NCI-H146 treated with DMSO at 0.1 percent for 48 hours (cell line): ENCODE data around the gene UGT1A4.
"Not testable (repeated sequence)": the region's sequence is repeated elsewhere in the genome, so short reads cannot be mapped to it uniquely, and the experiment has no call there.

Source experiments
- DNase-seq: peaks from one replicate; lab custom pipeline; 2025; ENCODE audit not compliant: unreplicated experiment; lab: John Stamatoyannopoulos, UW

UGT1A4 gene

DNA sequence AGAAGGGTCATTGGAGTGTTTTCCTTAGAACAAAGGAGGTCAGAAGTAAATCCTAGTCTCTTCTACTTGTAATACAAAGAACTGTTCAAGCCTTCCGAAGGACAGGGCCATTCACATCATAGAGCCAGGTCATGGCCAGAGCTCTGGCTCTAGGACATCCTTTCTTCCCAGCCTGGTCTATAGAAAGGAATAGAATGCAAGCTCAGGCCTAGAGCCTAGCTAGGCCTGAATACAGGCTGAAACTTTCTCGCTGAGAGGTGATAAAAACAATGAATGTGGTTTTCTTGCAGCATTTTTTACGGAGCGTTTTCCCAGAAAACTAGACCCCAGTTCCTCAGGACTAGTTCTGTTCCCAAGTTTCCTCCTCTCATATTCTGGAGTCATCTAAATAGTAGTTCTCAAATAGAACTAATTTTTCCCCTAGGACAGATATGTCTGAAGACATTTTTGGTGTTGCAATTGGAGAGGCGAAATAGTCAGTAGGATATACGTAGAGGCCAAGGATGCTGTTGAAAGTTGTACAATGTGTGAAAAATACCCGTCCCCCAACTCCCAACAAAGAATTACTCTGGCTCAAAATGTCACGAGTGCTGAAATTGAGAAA, 19.0 kb upstream of the UGT1A4 start:
- no peak for DNase-seq

DNA sequence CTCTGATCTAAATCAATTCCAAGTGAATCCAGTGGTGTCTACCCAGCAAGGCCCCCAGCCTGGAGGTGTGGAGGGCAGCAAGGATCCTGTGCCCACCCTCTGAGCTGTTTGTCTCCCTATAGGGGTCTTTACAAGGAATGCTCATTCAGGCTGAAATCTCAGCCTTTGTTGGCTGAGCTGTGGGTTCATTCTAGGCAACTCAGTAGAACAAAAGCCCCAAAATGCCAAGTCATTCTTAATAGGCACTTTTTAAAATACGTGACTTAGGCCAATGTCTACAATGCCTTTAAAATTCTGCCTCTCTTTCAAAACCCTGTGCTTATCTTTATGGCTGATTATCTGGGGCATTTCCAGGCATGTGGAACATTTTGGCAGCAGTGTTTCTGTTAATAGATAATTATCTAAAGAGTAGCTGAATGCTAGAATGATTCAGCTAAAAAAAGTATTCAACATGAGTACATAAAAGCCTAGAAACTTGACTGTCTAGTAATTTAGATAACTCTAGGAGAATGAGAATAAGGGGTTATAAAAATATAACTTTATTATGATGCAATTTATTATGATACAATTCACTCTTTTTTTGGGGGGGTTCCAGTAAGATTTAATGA, 18.4 kb upstream of the UGT1A4 start:
- no peak for DNase-seq

DNA sequence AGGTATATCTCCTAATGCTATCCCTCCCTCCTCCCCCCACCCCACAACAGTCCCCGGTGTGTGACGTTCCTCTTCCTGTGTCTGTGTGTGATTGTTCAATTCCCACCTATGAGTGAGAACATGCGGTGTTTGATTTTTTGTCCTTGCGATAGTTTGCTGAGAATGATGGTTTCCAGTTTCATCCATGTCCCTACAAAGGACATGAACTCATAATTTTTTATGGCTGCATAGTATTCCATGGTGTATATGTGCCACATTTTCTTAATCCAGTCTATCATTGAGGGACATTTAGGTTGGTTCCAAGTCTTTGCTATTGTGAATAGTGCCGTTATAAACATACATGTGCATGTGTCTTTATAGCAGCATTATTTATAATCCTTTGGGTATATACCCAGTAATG, 17.7 kb upstream of the UGT1A4 start:
- DNase-seq: not testable (repeated sequence)

- DNase-seq: no peak
These were observed 16.3 kb upstream of the UGT1A4 start for GRCh38 chr2:233702238-233702637.

DNA sequence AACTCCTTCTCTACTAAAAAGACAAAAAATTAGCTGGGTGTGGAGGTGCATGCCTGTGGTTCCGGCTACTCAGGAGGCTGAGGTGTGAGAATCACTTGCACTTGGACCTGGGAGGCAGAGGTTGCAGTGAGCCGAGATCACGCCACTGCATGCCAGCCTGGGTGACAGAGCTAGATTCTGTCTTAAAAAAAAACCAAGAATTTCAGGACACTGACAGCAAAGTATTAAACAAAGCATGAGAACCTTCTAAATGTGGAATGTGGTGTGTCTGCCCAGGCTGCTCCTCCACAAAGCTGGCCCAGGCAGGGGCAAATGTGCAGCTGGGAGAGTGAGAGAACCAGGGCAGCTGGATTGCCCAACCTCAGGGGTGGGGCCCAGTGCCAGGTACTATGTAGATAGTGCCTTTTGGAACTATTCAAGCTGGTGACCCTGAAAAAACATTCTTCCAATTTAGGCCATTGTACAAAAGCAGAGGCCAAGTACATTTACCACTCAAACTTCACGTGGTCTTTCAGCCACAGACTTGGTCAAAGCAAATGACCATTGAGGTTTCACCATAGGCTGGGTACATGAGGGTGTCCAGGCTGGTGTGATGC, 12.5 kb upstream of the UGT1A4 start:
- DNase-seq: no peak

DNA sequence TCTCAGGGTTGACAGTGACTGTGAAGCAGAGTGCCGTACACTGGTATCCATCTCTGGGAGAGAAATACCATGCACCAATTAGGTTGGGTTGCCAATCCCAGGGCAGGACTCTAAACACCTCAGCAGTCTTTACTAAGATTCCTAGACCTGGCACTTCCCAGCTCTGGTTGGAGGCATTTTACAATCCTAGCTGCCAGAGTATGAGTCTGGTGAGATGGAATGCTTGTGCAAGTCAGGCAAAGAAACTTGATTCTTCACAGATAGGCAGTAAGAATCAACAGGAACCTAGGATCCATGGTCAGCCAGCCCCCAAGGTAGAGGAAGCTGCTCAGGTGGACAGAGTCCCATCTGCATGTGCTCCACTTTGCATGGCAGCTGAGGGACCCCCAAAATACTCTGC, 11.8 kb upstream of the UGT1A4 start:
- no peak for DNase-seq

DNA sequence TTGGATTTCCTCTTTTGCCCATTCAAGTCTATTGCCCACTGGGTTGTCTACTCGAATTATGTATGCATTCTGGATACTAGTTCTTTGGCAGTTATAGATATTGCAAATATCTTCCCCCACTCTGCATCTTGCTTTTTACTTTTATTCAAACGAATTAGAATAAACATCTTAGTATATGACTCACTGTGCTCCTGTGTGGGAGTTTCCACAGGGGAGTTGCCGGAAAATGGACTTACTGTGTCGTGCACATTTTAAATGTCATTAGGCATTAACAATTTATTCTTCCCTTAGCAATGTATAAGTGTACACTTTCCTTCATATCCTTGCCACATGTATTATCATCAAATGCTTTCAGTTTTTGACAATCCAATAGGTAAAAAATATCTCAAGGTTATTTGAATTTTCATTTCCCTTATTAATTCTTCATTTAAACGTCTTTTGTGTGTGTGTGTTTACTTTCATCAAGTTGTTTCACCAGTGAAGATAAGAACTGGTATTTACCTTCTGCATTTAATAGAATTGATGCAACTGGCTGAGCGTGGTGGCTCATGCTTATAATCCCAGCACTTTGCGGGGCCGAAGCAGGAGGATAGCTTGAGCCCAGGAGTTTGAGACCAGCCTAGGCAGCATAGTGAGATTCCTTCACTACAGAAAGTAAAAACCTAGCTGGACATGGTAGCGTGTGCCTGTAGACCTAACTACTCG, 10.4 kb upstream of the UGT1A4 start:
- DNase-seq: no peak

GRCh38 chr2:233708942-233709341, 9.6 kb upstream of the UGT1A4 start:
- DNase-seq: no peak

GRCh38 chr2:233711312-233712008, 7.1 kb upstream of the UGT1A4 start:
- DNase-seq: no peak

- DNase-seq: no peak
These were observed 5.8 kb upstream of the UGT1A4 start, which contains the start of gene UGT1A5 for GRCh38 chr2:233712611-233713261. TSS of gene UGT1A5 (plus strand) at chr2:233712907. CDS start at chr2:233712992, 85 bp downstream.

GRCh38 chr2:233713262-233713615, 5.3 kb upstream of the UGT1A4 start:
- DNase-seq: no peak

GRCh38 chr2:233714121-233714520, 4.4 kb upstream of the UGT1A4 start:
- no peak for DNase-seq

- no peak for DNase-seq
These were observed 10.3 kb downstream of the UGT1A4 start, which contains the start of gene UGT1A3 for GRCh38 chr2:233728723-233729301. TSS of gene UGT1A3 (plus strand) at chr2:233729042. CDS start at chr2:233729127, 85 bp downstream.

DNA sequence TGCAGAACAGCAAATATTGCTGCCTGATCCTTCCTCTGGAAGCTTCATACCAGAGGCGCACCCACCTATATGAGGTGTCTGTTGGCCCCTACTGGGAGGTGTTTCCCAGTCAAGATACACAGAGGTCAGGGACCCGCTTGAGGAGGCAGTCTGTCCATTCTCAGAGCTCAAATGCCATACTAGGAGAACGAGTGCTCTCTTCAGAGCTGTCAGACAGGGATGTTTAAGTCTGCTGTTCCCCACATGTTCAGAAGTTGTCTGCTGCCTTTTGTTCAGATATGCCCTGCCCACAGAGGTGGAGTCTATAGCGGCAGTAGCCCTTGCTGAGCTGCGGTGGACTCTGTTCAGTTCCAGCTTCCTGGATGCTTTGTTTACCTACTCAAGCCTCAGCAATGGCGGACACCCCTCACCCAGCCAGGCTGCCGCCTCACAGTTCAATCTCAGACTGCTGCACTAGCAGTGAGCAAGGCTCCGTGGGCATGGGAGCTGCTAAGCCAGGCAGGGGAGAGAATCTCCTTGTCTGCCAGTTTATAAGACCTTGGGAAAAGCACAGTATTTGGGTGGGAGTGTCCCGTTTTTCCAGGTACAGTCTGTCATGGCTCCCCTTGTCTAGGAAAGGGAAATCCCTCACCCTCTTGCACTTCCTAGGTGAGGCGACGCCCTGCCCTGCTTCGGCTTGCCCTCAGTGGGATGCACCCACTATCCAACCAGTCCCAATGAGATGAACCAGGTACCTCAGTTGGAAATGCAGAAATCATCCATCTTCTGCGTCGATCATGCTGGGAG, 18.5 kb downstream of the UGT1A4 start:
- DNase-seq: not testable (repeated sequence)

DNA sequence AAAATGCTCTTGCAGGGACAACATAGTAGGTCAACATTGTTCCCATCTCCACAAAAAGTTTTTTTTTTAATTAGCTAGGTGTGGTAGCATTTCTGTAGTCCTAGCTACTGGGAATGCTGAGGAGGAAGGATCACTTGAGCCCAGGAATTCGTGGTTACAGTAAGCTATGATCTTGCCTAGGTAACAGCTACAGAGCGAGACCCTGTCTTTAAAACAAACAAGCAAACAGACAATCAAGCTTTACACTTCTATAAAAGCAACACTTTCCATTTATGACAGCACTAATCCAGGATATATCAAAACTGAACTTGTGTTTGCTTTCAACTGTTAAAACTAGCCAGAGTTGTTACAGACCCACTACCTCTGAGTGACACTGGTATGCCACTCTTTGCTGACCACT, 22.3 kb downstream of the UGT1A4 start:
- DNase-seq: no peak

DNA sequence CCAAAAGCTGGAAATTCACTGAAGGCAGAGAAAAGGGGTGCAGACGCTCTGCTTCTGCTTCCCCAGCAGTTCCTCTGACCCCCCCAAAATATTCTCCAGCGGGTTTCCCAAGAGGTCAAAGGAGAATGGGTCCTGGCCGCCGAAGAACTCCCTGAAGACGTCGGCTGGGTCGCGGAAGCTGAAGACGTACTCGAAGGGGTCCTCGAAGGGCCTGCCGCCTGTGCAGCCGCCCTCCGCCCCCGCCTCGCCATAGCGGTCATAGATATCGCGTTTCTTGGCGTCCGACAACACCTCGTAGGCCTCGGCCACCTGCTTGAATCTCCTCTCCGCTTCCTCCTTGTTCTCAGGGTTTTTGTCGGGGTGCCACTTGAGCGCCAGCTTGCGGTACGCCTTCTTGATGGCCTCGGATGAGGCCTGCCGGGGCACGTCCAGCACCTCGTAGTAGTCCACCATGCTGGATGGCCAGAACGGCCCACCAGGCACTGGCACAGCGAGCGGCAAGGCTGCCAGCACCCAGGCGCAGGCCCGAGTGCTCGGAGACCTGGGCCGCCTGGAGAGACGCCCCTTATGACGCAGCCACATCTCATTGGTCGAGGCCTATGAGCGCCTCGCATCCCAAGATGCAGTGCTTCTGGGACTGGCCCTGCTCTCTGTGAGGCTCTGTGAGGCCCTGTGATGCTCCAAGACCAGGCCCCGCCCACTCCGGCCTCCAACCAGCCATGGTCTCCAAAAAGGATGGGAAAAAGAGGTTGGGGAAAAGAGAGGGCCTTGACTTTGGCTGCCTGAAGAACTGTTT, 25.1 kb downstream of the UGT1A4 start:
- no peak for DNase-seq

DNA sequence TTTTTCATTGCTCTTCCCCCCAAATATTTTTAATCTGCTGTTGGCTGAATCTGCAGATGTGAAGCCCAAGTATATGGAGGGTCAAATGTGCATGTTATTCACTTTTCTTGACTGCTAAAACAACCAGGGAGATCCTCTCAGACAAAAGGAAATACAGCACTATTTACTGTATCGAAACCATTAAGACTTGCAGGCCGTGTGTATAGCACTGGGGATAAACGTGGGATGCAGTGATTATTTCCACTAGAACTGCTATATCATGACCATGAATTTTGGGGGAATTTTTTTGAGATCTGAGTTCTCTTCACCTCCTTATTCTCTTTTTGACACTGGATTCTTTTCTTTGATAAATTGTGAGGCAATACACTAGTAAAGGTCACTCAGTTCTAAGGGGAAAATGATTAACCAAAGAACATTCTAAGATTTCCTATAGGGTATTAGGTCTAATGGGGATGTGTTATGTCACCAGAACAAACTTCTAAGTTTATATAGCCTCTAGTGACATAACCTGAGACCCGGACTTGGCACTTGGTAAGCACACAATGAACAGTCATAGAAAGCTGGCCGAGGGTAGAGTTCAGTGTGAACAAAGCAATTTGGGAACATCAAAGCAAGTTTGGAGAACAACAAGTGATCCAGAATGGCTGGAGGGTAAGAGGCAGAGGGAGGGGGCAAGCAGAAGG, 26.7 kb downstream of the UGT1A4 start:
- DNase-seq: no peak

GRCh38 chr2:233745838-233746237, 27.3 kb downstream of the UGT1A4 start:
- DNase-seq: not testable (repeated sequence)
